ENCODE measurements around the gene PRICKLE1.

DNA sequence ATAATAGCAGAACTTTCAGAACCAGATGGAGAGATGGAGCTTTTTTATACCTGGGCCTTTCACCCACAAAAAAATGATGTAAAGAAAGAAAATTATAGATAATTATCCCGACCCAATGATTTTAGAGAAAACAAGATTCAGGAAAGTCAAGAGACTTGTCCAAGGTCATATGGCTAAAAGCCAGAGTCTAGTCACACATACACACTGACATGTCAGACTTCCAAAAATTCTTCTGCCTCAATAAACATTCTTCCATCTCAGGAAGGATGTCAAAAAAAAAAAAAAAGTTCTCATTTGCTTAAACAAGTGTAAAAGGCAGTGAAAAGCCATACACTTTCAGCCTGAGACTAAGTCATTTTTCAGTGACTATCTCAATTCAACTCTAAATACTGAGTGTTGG, 116.0 kb downstream of the PRICKLE1 start:
- TF ChIP-seq, protein P1, sequence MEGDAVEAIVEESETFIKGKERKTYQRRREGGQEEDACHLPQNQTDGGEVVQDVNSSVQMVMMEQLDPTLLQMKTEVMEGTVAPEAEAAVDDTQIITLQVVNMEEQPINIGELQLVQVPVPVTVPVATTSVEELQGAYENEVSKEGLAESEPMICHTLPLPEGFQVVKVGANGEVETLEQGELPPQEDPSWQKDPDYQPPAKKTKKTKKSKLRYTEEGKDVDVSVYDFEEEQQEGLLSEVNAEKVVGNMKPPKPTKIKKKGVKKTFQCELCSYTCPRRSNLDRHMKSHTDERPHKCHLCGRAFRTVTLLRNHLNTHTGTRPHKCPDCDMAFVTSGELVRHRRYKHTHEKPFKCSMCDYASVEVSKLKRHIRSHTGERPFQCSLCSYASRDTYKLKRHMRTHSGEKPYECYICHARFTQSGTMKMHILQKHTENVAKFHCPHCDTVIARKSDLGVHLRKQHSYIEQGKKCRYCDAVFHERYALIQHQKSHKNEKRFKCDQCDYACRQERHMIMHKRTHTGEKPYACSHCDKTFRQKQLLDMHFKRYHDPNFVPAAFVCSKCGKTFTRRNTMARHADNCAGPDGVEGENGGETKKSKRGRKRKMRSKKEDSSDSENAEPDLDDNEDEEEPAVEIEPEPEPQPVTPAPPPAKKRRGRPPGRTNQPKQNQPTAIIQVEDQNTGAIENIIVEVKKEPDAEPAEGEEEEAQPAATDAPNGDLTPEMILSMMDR (conservative IDR thresholded peaks at IDR 0.05): no peak
- no peak for TF ChIP-seq EZH2 (IDR thresholded peaks at IDR 0.05; ENCODE audit: low read depth)

Data from PC-9 (cell line).